Stimulated activated CD8-positive, alpha-beta memory T cell treated with anti-CD3 and anti-CD28 coated beads, Interleukin-15, amount 100 ng/mL, for 4 hours (primary cell): ENCODE results near the gene ZNF554.
A peak's percentile ranks its signal among the peaks of the same experiment; 100 is the strongest.

Experiments
- DNase-seq, 2 donors: peaks; one replicate each; pipeline ENCODE4 v3.0.0-alpha.2; 2020; ENCODE audit warnings: low read depth in 2 of 2

The ZNF554 gene

DNA sequence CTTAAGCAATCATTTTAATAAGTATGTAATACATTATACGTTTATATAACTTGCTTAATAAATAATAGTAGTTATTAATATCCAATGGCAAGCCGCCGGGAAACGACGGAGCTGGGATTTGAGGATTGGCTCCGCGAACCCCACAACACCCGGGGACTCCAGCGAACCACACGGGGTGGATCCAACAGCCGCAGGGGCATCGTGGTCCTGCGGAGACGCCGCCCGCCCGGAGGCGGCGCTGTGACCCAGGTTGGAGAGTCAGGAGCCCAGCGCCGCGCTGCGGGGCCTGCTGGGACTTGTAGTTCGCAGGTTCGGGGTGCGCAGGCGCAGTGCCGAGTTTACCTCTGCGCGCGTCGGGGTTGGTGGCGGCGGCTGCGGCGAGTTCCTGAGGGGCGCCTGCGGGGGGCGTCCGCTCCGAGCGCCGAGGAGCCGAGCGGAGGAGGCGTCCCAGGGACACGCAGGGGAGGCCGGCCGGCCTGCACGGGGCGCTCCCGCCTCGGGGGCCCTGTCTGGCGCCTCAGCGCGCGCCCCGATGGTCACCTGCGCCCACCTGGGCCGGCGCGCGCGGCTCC is at the start of gene ZNF554:
Gene ZNF554, plus strand, starts transcription at position 329 of the 572 bp plus-strand sequence. Its CDS starts 204 bp downstream, at position 533.
- peak; percentile 93 to 94 for DNase-seq

DNA sequence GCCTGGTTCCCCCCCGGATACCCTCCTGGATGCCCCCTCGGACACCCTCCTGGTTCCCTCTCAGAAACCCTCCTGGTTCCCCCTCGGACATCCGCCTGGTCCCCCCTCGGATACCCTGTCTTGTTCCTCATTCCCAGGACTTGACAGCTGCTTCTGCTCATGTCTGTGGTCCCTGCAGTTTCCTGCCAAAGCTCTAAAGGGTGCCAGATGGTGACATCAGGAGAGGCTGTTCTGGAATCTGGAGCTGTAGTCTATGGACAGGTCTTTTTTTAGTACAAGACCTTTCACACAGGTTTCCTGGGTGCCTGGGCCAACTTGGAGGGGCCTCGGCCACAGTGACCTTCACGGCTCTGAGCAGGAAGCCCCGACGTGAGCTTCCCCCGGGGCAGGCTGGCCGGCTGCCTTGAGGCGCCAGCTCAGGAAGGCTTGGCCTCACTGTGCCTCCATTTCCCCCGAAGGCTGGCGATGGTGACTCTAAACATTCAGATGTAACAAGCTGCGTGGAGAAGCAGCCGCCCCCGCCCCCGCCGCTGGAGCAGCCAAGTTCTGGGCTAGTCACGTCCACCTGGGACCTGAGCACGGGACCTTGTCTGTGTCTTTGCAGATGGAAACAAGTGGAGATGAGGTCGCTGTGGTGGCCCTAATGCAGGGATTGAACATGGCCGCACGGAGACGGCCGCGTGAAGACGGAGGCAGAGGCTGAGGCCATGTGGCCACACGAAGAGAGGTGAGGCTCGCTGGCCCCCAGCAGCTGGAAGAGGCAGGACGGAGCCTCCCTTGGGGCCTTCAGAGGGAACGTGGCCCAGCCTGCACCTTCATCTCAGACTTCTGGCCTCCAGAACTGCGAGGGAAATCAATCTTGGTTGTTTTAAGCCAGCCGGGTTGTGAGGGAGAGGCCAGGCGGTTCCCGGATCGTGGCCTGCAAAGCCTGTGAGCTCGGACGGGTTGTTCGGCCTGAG is 49.3 kb upstream of the ZNF554 start:
- no peak for DNase-seq

DNA sequence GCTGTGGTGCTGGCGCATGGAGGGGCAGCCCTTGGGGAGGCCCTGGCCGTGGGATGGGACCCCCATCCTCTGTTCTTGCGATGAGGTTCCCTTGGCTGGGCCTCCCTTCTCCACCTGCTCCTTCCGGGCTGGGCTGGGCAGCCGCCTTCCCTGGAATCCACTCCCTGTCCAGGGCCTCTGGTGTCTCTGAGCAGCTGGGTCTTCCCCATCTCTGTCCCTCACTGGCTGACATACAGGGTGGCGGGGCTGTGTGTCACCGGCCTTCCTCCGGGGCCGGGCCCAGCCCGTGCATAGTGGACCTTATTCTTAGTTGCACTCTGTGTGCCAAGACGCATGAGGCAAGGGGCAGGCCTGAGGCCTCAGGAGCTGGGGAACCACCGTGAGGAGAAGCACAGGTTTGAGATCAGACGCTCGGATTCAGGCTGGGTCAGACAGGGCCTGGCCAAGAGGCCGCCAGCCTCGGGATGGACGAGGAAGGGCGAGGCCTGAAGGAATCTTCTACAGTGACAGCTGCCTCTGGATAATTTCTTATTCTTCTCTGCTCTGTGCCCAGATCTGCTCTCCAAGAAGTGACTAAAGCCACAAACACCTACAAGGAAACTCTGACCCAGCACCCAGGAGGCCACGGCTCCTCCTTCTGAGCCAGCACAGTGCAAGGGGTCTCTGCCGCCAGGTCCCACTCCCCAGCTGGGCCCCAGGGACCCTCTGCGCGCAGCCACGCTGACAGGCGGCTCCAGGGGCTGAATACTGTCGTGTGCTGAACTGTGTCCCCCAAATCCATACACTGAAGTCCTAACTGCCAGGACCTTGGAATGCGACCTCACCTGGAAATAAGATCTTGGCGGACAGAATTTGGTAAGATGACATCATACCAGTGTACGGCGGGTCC is 47.6 kb upstream of the ZNF554 start:
- DNase-seq, result no peak

DNA sequence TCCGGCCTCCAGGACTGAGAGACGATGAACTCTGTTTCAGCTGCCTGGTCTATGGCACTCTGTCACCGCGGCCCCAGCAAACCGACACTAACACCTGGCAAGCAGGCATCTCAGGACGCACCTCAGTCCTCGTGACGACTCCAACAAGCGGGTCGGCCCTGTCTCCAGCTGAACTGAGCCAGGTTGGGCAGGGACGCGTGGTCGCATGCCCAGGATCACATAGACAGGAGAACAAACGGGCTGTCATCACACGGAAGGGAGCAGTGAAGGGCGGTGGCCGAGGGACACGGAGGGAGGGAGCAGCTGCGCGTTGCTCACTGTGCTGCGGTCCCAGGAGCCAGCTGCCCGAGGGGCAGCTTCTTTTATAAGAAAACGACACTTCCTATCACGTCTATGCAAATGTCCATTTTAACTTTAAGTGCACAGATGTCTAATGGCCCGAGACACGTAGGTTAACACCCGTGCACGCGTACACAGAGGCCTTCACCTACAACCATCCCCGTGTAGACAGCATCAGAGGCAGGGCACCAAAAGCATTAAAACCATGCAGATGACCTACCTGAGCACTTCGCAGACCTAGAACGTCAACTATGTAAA is 45.5 kb upstream of the ZNF554 start:
- DNase-seq, result no peak

DNA sequence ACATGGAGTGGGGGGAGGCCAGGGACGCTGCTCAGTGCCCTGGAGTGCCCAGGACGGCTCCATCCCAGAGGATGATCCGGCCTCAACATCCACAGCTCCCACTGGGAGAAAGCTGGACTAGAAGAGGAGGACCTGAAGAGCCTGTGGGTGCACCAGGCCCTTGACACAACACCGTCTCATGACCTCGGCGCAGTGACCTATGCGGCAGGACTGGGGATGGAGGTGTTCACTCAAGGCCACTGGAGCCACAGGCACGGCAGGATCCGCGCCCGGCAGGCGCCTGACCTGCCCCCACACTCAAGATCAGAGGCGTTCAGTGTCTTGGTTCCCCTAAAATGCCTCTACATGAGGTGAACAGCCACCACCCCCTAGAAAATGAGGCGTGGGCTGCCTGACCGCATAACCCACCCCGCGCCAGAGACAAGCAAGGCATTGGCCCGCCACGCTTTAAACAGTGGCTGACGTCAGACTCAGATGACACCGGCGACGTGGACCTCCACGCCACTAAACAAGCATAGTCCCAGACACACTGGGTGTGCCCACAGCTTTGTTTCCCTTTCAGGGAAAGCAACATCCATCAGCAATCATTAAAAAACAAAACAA is 44.6 kb upstream of the ZNF554 start:
- no peak for DNase-seq

DNA sequence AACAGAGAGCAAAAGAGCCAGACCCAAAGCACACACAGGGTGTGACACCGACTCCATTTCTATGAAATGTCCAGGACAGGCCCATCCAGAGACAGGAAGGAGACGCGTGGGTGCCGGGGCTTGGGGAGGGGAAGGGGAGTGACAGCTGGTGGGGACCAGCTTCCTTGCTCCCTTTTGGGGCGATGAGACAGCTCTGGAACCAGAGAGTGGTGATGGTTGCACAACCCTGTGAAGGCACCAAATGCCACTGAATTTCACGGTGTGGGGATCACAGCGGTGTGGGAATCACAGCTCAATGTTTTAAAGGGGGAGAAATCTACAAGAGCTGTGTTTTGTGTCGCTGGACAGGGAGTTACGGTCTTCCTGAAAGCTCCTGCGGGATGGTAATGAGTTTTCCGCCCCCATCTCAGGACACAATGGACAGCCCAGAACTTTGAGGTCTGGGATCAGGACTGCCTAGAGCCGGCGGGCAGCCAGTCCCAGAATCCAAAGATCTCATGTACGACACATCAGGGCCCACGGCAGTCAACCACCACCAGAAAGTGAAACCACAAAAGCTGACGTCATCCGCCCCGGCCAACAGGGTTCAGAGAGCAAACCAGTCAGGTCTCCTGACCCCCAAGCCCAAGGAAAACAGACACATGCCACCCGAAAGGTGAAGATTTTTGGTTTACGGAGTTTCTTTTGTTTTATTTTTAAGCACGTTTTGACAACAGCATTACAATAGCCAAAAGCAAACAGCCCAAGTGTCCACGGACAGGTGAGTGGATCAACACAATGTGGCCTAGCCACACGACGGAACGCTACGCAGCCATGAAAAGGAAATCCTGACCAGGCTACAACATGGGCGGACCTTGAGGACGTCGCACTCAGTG is 43.9 kb upstream of the ZNF554 start:
- peak; percentile 42 to 54 for DNase-seq

DNA sequence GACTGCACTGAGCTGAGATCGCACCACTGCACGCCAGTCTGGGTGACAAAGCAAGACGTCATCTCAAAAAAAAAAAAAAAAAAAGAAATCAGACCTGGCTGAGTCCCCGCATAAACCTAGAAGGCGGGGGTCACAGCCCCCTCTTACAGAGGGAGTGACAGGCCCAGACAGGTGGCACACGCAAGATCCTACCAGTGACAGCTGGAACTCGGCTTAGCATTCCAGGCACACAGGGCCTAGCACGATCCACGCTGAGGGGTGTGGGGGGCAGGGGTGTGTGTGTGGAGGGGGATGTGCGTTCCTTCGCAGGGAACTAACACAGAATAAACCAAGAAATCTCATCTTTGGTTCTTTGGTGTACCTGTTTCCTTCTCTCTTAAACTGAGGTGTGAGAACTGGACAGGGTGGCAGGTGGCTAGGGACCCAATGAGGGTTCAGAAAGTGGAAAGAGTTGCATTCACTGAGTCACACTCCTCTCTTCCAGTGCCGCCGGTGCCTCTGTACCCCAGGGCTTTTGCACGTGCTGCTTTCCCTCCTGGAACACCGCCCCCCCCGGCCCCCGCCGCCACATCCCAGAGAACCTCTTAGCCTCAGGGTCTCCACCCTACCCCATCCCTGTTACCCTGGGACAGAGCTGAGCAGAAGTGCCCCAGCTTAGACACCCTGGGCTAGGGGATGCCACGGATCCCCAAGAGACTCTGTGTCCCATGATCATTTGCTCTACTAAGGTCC is 41.5 kb upstream of the ZNF554 start:
- no peak for DNase-seq

DNA sequence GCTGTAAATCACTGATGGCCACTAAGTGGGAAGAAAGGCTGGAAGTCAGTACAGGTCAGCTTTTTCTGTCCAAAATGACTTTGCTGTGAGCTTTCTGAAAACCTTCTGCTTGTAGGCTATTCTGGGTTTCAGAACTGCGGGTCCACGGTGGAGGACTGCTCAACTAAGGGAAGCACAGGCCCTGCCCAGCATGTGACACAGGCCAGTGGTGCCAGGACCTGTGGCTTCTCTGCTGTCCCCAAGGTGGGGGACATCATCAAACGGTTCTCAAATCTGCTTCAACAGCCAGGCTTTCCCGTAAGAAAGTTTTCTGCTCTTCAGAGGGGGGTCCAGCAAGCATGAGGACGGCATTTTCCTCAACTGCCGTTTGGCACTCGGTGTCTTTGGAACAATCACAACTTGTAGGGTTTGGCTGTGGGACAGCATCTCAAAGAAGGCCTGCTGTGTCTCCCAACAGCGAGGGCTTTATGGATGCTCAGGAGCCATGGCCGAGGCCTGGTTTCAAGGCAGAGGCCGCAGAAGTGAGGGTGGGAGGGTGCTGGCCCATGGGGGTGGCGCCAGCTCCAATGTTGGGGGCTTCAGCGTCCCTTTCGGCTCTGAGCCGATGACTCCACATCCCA is 40.4 kb upstream of the ZNF554 start:
- no peak for DNase-seq

DNA sequence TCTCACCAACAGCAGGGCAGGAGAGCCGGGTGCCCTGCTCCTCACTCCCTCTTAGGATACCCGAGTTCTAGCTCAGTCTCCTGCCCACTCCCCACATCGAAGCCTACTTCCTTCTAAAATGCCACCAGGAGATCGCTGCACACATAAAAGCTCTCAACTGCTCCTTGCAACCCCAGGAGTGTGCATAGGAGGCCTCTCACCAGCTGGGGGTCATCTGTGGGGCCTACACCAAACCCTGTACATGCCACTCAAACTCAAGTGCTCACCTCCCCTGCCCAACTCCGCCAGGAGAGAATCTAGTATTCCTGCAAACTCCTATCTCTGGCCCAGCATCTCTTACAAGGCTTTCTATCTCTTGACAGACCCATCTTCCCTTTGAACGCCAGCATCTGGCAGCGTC is 39.4 kb upstream of the ZNF554 start:
- DNase-seq, result no peak

DNA sequence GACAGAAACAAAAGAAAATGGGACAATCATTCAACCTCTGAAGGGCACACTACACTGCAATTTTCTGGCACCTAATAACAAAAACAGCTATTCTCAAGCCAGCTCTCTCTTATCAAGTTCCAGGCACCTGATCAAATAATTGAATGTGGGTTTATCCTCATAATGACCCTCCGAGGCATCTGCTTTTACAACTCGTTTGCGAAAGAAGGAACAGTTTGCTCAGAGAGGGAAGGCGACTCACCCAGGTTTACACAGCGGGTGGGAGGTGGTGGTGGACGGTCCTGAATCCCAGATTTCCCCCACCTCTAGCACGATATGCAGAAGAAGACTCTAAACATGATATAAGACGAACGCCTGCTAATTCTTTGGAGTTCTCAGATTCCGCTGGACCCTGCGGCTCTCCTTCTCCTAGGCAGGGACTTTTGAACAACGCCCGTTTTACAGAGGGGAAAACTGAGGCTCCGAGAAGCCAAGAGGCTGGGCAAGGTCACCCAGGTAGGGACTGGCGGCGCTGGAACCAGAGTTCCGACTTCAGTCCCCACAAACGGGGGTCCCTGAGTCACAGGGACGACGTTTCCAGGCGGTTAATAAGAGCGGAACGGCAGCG is 37.2 kb upstream of the ZNF554 start:
- DNase-seq, result no peak

DNA sequence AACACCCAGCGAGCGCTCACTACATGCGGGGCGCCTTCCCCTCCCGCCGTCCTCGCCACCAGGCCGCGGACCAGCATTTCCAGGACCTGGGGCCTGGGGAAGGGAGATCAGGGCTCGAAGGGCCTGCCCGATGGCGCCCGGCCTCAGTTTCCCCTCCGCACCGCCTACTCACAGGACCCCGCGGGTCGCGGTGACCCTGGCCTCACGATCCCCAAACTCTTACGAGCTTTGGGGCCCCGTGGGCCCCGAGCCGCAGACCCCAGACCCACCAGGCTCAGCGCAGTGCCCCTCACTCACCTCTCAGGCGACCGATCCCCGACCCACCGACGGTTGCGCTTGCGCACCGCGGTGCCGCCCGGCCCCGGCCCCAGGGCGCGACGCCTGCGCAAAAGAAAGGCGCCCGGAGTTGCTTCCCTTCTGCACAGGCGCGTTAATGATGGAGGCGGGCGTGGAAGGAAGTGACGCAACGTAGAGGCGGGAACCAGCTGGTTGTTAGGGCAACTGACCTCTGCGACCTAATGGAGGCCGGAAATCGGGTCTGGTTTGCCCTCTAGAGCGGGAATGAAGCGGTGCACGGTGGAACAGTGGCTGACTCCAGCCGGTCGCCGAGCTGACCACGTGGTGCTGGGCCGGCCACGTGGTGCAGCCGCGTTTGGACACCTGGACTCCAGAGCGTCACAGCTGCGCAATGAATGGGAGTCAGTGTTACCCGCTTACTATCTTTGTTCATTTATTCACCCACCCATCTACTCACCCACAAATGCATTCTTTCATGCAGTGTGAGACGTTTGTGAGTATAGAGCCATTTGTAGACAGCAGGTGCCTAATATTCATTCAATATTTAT is 36.5 kb upstream of the ZNF554 start, which contains the start of gene SGTA:
Gene SGTA, minus strand, starts transcription at position 338 of the 845 bp plus-strand sequence. CDS start 14,205 bp downstream, outside the sequence.
- peak; percentile 93 to 95 for DNase-seq

DNA sequence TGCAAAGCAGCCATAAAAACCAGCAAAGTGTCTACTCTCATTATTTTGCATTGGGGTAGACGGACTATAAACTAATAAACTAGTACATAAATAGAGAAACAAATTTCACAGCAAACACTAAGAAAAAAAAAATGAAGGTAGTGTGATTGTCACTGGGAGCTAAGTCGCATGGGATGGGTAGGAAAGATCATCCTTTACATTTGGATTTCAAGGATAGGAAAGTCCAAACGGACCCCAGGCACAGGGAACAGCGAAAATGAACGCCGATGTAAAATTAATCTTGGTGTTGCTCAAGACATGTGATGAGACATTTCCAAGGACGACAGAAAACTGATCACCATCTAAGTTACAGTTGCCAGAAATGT is 35.9 kb upstream of the ZNF554 start:
- DNase-seq, result no peak

DNA sequence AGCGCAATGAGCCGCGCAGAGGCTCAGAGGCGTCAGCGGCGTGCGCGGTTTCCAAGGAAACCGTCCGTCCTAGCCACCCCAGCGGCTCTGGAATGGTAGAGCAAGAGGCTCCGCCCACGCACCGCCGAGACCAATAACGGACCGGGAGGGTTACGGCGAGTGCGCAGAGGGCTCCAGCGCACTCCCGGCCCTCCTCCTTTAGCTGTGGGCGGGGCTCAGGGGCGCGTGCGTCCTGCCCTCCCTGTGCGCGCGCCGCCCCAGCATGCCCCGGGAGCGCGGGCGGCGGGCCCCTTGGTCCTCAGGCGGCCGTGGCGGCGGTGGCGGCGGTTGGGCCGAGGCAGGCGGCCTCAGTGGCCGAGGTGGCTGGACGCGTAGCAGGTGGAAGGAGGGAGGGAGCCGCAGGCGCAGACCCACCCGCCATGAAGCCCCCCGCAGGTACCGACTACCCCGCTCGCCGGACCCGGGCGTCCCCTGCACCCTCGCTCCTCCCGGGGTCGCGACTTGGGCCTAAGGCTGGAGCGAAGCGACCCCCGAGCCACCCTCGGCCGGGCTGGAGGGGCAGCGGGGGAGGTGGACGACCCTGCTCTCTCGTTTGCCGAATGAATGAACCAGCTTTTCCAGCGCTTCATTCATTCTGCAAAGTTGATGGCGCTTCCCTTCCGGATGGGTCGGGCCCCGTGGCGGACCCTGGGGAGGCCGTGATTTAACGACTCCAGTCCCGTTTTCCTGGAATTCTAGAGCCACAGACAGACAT is 34.2 kb upstream of the ZNF554 start, which contains the start of gene THOP1:
Gene THOP1, plus strand, starts transcription at position 260 of the 754 bp plus-strand sequence. Its CDS starts 160 bp downstream, at position 420.
- DNase-seq, result peak; percentile 95 to 99

DNA sequence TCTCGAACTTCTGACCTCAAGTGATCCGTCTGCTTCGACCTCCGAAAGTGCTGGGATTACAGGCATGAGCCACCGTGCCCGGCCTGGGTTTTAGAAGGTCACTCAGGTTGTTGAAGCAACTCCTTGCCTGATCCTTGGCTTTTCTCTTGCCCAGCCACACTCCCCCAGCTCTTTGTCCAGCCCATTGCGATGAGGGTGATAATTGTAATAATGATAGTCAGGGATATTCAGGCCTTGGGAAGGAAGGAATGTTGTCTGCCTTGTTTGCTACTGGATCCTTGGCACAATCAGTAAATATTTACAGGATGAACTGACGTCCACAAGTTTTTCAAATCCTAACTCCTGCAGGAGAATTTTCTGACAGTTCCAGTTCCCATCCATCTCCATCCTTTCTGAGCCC is 32.6 kb upstream of the ZNF554 start:
- DNase-seq, result no peak

DNA sequence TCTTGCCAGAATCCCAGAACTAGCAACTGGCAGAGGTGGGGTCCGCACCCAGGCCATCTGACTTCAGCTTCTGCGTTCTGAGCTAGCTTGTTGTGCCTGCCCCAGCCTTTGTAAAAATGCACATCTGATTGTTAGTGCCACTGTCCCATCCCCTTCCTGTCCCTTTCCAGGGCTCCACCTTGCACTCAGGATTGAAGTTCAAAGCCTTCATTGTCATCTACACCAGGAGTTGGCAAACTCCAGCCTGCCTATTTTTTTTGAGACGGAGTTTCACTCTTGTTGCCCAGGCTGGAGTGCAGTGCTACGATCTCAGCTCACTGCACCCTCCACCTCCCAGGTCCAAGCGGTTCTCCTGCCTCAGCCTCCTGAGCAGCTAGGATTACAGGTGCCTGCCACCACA is 31.4 kb upstream of the ZNF554 start:
- DNase-seq, result no peak

DNA sequence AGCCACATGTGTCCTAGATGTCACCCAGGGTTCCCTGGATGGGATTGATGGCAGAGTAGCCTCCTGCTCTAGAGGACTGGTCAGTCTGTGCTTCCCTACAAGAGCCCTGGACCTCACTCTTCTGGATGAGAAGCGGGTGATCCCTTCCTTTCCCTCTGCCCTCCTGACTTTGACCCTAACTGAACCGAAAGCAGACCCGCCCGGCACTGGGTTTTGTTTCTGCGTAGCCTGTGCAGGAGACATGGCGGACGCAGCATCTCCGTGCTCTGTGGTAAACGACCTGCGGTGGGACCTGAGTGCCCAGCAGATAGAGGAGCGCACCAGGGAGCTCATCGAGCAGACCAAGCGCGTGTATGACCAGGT is 29.5 kb upstream of the ZNF554 start:
- DNase-seq, result no peak
